ENCODE measurements around the gene NCAPD2. TPM values are rescaled to one million over a fixed set of nuclear protein-coding genes. Genes with fewer than 3 reads are reported as not detected.
A peak's percentile ranks its signal among the peaks of the same experiment; 100 is the strongest.

Gene NCAPD2
- 11.7 TPM for total RNA-seq

- Histone ChIP-seq H3K36me3 (peaks cover 11 to 18% of the 10 kb centered on the region in 2 donors), H3K27ac (peak within 1 kb of the TSS; percentile 79 to 98), H3K4me1 (peaks cover 8 to 18% of the 10 kb centered on the region in 2 donors), H3K4me3 (peak within 1 kb of the TSS; percentile 67 to 77), H3K27me3 (no peaks in the 10 kb centered on the region), H3K9me3 (no peaks in the 10 kb centered on the region)
- TF ChIP-seq CTCF (IDR thresholded peaks at IDR 0.05) = peak in 2 of 3 experiments; percentile 31 to 73
- intact Hi-C loops (cut with DNase I) = loop anchor here (1.0 to 10.0 kb wide), 4 partner anchors 23 to 171 kb away; partner anchors contain the start of genes GAPDH, IFFO1, ING4 and VAMP1
- peak; percentile 89 to 98 for DNase-seq (ENCODE audit: low spot score in 2 of 2)
Observed at GRCh38 chr12:6493497-6494257, at the start of gene NCAPD2. TSS of gene NCAPD2 (plus strand) at chr12:6494102. CDS start at chr12:6495099, 997 bp downstream.

- Histone ChIP-seq H3K36me3 (peaks cover 22 to 51% of the 10 kb centered on the region in 2 donors), H3K4me3 (no peak within 1 kb of the TSS), H3K9me3 (no peaks in the 10 kb centered on the region), H3K27ac (no peak within 1 kb of the TSS), H3K27me3 (no peaks in the 10 kb centered on the region), H3K4me1 (peaks cover 0 to 2% of the 10 kb centered on the region in 2 donors)
- no peak for TF ChIP-seq CTCF (IDR thresholded peaks at IDR 0.05)
- DNase-seq (ENCODE audit: low spot score in 2 of 2) = no peak
- intact Hi-C loops (cut with DNase I) = no loop called here
Observed at GRCh38 chr12:6444704-6445688, 48.9 kb upstream of the NCAPD2 start, which contains the start of gene CD27. TSS of gene CD27 (plus strand) at chr12:6444955. CDS start at chr12:6445096, 141 bp downstream.

- no peak for TF ChIP-seq CTCF (IDR thresholded peaks at IDR 0.05)
- peak in 1 of 2 donors; percentile 52 for DNase-seq (ENCODE audit: low spot score in 2 of 2)
- Histone ChIP-seq H3K36me3 (peaks cover 22 to 42% of the 10 kb centered on the region in 2 donors), H3K27ac (peak overlapping the region; percentile 90 to 95), H3K4me3 (peak overlapping the region; percentile 69 to 74), H3K9me3 (no peaks in the 10 kb centered on the region), H3K27me3 (no peaks in the 10 kb centered on the region), H3K4me1 (peaks cover 6 to 22% of the 10 kb centered on the region in 2 donors)
- intact Hi-C loops (cut with DNase I) = loop anchor here (5.0 kb wide), 1 partner anchor 128 kb away; no protein-coding TSS in a partner anchor
Observed at GRCh38 chr12:6450091-6450868, 43.6 kb upstream of the NCAPD2 start.

- H3K9me3 ChIP-seq = no peaks in the 10 kb centered on the region
- no peak for DNase-seq (ENCODE audit: low spot score in 2 of 2)
- no peaks in the 10 kb centered on the region for H3K27me3 ChIP-seq
- intact Hi-C loops (cut with DNase I) = loop anchor here (1.0 to 5.0 kb wide), 2 partner anchors 19 to 129 kb away; no protein-coding TSS in a partner anchor
- H3K27ac ChIP-seq = peak overlapping the region; percentile 90 to 95
- H3K36me3 ChIP-seq = peaks cover 22 to 37% of the 10 kb centered on the region in 2 donors
- H3K4me3 ChIP-seq = peak overlapping the region; percentile 69 to 74
- peaks cover 6 to 22% of the 10 kb centered on the region in 2 donors for H3K4me1 ChIP-seq
- TF ChIP-seq CTCF (IDR thresholded peaks at IDR 0.05) = no peak
Observed at GRCh38 chr12:6450869-6451347, 43.0 kb upstream of the NCAPD2 start.

Measured in ascending aorta (tissue), 2 donors.